Fibroblast of mammary gland (primary cell): ENCODE results near the gene NUP210.

ENCODE experiments used
- DNase-seq: peaks from one replicate; pipeline ENCODE4 v3.0.0-alpha.2; 2010; ENCODE audit warnings: low read depth
- H3K4me3 ChIP-seq: 2 replicates; pipeline ENCODE4 v1.5.1; 2011; ENCODE audit warnings: low read depth, mild to moderate bottlenecking, low read length, moderate library complexity; ENCODE audit not compliant: control insufficient read depth
- TF ChIP-seq, protein P1 (sequence below): conservative IDR thresholded peaks from 2 replicates; pipeline ENCODE4 v1.5.1; 2011; ENCODE audit warnings: low read depth, low read length, inconsistent platforms; ENCODE audit not compliant: control insufficient read depth, insufficient read depth

The NUP210 gene

DNA sequence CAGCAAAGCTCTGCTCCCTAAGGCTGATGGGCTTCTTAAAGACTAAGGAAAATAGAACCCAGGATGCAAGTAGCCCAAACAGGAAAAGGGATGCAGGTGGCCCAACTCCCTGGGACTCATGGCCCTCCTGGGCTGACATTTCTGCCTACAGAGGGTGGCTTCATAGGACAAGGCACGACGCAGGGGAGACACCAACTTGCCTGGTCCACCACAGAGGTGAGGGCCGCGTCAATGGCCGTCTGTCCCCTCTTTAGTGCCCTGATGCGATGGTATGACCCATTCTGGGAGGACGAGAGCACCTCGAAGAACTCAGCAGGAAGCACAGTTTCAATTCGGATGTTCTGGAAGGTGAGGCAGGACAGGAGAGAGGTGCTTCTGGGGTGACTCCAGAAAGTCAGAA lies 44.0 kb downstream of the NUP210 start:
- no peak overlapping the region for H3K4me3 ChIP-seq
- no peak for DNase-seq
- TF ChIP-seq, protein P1, sequence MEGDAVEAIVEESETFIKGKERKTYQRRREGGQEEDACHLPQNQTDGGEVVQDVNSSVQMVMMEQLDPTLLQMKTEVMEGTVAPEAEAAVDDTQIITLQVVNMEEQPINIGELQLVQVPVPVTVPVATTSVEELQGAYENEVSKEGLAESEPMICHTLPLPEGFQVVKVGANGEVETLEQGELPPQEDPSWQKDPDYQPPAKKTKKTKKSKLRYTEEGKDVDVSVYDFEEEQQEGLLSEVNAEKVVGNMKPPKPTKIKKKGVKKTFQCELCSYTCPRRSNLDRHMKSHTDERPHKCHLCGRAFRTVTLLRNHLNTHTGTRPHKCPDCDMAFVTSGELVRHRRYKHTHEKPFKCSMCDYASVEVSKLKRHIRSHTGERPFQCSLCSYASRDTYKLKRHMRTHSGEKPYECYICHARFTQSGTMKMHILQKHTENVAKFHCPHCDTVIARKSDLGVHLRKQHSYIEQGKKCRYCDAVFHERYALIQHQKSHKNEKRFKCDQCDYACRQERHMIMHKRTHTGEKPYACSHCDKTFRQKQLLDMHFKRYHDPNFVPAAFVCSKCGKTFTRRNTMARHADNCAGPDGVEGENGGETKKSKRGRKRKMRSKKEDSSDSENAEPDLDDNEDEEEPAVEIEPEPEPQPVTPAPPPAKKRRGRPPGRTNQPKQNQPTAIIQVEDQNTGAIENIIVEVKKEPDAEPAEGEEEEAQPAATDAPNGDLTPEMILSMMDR = no peak

DNA sequence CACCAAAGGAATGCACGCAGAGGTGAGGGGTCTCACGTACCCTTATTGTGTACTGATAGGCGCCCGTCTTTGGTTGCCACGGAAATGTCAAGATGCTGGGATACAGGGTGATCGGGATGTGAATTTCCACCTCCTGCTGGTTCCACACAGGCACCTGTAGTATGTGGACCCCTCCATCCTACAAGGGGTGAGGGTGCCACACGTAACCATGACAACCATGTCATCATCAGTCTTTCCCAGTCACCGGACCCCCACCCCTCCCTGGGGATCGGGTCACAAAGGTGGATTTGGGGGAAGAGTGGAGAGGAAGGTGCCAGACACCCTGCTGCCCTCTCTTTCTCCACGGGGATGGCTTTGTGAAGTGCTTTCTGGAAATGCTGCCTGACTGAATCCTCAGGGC lies 44.7 kb downstream of the NUP210 start:
- DNase-seq = no peak
- TF ChIP-seq, protein P1 = no peak
- no peak overlapping the region for H3K4me3 ChIP-seq

DNA sequence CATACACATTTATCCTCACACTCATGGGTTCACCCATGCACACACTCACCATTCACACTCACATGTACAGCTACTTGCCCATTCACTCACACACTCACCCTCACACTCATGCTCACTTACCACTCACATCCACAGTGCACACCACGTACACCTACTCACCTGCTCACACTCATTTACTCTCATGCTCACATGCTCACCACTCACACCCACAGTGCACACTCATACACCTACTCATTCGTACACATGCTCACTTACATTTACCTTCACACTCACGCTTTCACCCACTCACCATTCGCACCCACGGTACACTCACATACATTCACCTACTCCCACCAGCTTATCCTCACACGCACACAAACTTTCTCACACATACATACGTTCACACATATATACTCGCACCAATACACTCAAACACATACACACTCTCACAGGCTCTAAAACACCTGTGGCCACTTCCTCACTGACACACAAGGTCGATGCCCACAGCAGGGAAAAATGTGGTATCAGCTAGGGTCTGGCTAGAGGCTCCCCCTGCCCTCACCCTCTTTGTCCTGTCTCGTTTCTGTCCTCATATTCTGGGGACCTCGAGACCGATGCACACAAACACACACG lies 46.0 kb downstream of the NUP210 start:
- TF ChIP-seq, protein P1 = no peak
- DNase-seq = no peak
- no peak overlapping the region for H3K4me3 ChIP-seq

DNA sequence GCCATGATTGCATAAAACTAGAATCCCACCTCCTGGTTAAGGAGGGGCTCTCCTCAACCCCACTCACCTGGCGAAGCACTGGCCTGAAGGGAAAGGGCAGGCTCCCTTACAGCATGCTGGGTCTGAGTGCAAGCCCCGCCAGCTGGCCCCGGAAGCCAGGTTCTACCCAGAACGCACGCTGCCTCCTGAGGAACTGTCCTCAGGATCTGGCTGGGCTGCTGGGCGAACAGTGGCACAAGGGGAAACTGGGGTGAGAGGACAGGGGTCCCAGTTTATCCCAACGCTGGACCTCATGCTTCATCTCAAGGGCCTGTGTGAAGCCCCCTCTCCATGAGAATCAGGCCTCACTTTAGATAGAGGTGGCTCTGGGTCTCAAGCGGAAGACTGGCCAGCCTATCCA lies 47.5 kb downstream of the NUP210 start:
- TF ChIP-seq, protein P1 = no peak
- DNase-seq = no peak

DNA sequence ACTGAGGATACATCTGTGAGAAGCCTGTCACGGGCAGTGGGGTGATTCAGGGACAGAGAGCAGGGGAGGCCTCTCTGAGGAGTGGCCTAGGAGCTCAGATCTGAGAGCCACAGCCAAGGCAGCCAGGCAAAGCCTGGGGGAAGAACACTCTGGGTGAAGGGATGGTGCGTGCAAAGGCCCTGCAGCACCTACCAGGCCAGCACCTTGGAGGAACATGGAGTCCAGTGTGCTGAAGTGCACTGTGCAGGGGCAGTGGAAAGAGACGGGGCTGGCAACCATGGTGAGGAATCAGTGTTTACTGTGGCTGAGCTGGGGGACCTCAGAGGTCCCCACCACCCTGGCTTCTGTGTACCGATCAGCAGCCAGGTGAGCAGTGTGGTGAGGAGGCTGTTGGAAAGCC lies 48.0 kb downstream of the NUP210 start:
- TF ChIP-seq, protein P1 = no peak
- no peak for DNase-seq
- no peak overlapping the region for H3K4me3 ChIP-seq

More for the DNA sequence above, 47.5 kb downstream of the NUP210 start:
- H3K4me3 ChIP-seq = no peak overlapping the region

DNA sequence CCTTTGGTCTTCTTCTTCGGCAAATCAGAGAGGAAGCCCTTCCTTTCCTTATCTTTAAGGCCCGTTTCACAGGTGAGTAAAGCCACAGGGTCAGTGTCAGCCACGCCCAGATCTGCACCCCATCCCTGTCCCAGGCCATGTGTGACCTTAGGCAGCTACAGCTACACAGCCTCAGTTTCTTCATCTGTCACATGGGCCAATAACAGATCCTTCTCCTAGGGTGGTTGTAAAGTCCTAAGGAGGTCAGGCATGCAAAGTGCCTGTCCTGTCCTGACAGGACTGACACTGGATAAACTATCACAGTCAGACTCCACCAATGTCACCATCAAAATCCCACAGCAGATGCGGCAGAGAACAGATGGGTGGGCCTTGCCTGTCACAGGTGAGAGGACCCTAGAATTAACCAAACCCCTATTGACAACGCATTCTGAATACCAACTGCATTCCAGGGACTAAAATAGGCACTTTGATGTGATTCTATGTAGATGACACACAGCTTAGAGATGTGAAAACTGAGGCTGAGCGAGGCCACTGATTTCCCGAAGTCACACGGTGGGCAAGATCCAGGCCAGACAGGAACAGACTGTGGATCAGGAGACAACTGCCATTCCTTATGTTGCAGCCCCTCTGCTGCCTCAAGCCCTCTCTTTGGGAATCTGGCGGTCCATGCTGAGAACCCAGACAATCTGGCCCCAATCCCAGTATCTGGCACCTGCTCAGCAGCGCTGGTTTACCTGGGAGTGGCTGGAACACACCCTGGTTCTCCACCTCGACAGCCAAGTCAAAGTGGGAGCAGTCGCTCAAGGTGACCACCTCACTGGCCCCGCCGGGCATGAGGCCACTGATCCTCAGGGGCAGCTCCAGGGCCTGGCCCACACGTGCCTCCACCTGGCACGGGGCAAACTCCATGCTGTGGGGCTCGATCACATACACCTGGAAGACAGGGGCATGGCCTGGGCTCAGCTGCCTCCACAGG lies 48.7 kb downstream of the NUP210 start:
- no peak for DNase-seq
- H3K4me3 ChIP-seq = no peak overlapping the region
- TF ChIP-seq, protein P1 = no peak
